Non-pigmented ciliary epithelial cell (primary cell): ENCODE results near the gene THSD4.
A peak's percentile ranks its signal among the peaks of the same experiment; 100 is the strongest.

Source experiments
- DNase-seq: peaks from one replicate; pipeline ENCODE4 v3.0.0-alpha.2; 2010; ENCODE audit warnings: low read depth

The THSD4 gene

GRCh38 chr15:71785996-71786395 lies 670.7 kb downstream of the THSD4 start:
- DNase-seq: no peak

- DNase-seq: no peak
Observed at GRCh38 chr15:71786673-71787072, 671.4 kb downstream of the THSD4 start.

GRCh38 chr15:71788646-71789579 lies 673.6 kb downstream of the THSD4 start:
- no peak for DNase-seq

GRCh38 chr15:71789616-71790015 lies 674.3 kb downstream of the THSD4 start:
- no peak for DNase-seq

- peak; percentile 53 for DNase-seq
Observed at GRCh38 chr15:71790081-71790480, 674.8 kb downstream of the THSD4 start.

GRCh38 chr15:71791975-71792374 lies 676.7 kb downstream of the THSD4 start:
- DNase-seq: no peak

GRCh38 chr15:71792521-71792920 lies 677.2 kb downstream of the THSD4 start:
- no peak for DNase-seq

- DNase-seq: no peak
Observed at GRCh38 chr15:71798641-71799040, 683.4 kb downstream of the THSD4 start.

- DNase-seq: no peak
Observed at GRCh38 chr15:71800190-71800589, 684.9 kb downstream of the THSD4 start.

- DNase-seq: peak; percentile 51
Observed at GRCh38 chr15:71800835-71801745, 685.8 kb downstream of the THSD4 start.

GRCh38 chr15:71801935-71802655 lies 686.8 kb downstream of the THSD4 start:
- no peak for DNase-seq

GRCh38 chr15:71802770-71803169 lies 687.5 kb downstream of the THSD4 start:
- DNase-seq: no peak

- DNase-seq: no peak
Observed at GRCh38 chr15:71804226-71804625, 689.0 kb downstream of the THSD4 start.

- no peak for DNase-seq
Observed at GRCh38 chr15:71804695-71805470, 689.6 kb downstream of the THSD4 start.

GRCh38 chr15:71806452-71806931 lies 691.2 kb downstream of the THSD4 start:
- DNase-seq: peak; percentile 13

- DNase-seq: peak; percentile 28
Observed at GRCh38 chr15:71807125-71807629, 691.9 kb downstream of the THSD4 start.

- DNase-seq: no peak
Observed at GRCh38 chr15:71807691-71808091, 692.4 kb downstream of the THSD4 start.

- no peak for DNase-seq
Observed at GRCh38 chr15:71808311-71809020, 693.2 kb downstream of the THSD4 start.

- DNase-seq: no peak
Observed at GRCh38 chr15:71809346-71809745, 694.1 kb downstream of the THSD4 start.
